IgD-negative memory B cell (primary cell): ENCODE data around the gene MCCD1. TPM values are rescaled to one million over a fixed set of nuclear protein-coding genes. Genes with fewer than 3 reads are reported as not detected.

Experiments
- H3K27ac Mint-ChIP-seq, 3 donors: one replicate each; pipeline ENCODE4 v1.8.0; 2020 to 2022; ENCODE audit warnings: mild to moderate bottlenecking in 3 of 3, mixed read lengths in 3 of 3, moderate library complexity in 1 of 3
- H3K27me3 Mint-ChIP-seq: one replicate; pipeline ENCODE4 v1.8.0; 2021; ENCODE audit warnings: mixed read lengths
- H3K36me3 Mint-ChIP-seq: one replicate; pipeline ENCODE4 v1.8.0; 2020; ENCODE audit warnings: mild to moderate bottlenecking, mixed read lengths
- H3K4me1 Mint-ChIP-seq, 3 donors: one replicate each; pipeline ENCODE4 v1.8.0; 2020 to 2022; ENCODE audit warnings: mixed read lengths in 3 of 3, mild to moderate bottlenecking in 1 of 3
- H3K4me3 Mint-ChIP-seq, 4 donors: one replicate each; pipeline ENCODE4 v1.8.0; 2020 to 2022; ENCODE audit warnings: mild to moderate bottlenecking in 4 of 4, mixed read lengths in 4 of 4, moderate library complexity in 3 of 4
- H3K9me3 Mint-ChIP-seq, 3 donors: one replicate each; pipeline ENCODE4 v1.8.0; 2020 to 2021; ENCODE audit warnings: mixed read lengths in 3 of 3, mild to moderate bottlenecking in 1 of 3
- polyA plus RNA-seq: library from polyadenylated mRNA; unstranded; fragments of 300-500 nt; fragmentation: Illumina TruSeq; gene quantifications from one replicate; pipeline ENCODE4 v1.2.3, GENCODE V29; 2021

MCCD1 gene
- polyA plus RNA-seq, 1 donor from 2014 or later = not detected

DNA sequence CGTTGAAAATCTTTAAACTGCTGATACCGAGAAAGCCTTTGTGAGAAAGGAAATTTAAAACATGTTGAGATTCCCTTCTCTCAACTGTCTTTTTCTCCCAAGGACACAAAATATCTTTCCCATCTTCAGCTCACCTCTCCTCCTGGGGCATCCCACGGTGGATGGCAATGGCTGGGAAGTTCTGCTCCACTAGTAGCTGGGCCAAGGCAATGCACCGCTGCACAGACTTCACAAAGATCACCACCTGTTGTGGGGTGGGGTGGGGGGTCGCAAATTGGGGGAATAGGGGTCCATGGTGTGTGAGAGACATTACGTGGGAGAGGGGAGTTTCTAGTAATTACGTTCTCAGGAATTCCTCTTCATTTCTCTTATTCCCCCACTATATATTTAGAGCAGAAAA, 2.4 kb downstream of the MCCD1 start:
- Mint-ChIP-seq H3K9me3 (no peaks in the 10 kb centered on the region), H3K36me3 (no peaks in the 10 kb centered on the region), H3K27me3 (no peaks in the 10 kb centered on the region), H3K4me1 (peaks cover 0 to 8% (median 5%) of the 10 kb centered on the region in 3 donors), H3K27ac (no peak overlapping the region), H3K4me3 (no peak overlapping the region)

DNA sequence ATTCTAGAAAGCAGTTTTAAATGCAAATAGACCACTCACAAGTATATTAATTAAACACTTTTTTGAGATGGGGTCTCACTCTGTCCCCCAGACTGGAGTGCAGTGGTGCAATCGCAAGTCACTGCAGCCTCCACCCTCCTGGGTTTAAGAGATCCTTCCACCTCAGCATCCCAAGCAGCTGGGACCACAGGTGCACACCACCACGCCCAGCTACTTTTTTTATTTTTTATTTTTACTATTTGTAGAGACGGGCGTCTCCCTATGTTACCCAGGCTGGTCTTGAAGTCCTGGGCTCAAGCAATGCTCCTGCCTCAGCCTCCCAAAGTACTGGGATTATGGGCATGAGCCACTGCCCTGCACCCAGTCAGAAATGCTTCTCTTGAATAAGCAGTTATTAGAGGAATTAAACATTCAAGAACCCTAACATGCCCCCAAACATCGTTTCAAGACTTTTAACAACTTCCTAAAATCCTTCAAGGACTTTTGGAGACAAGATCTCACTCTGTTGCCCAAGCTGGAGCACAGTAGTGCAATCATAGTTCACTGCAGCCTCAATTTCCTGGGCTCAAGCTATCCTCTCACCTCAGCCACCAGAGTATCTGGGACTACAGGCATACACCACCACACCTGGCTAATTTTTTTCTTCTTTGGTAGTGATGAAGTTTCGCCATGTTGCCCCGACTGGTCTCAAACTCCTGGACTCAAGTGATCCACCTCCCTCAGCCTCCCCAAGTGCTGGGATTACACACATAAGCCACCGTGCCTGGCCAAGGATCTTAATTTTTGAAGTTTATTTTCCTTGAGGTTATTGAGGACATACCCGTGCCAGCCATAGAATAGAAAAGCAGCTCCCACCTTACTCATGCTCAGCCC, 3.2 kb downstream of the MCCD1 start:
- Mint-ChIP-seq H3K27ac (peak overlapping the region in 2 of 3 donors; percentile 10 to 43), H3K27me3 (no peaks in the 10 kb centered on the region), H3K4me1 (peaks cover 0 to 9% (median 6%) of the 10 kb centered on the region in 3 donors), H3K36me3 (no peaks in the 10 kb centered on the region), H3K4me3 (peak overlapping the region in 1 of 4 donors; percentile 23), H3K9me3 (no peaks in the 10 kb centered on the region)

DNA sequence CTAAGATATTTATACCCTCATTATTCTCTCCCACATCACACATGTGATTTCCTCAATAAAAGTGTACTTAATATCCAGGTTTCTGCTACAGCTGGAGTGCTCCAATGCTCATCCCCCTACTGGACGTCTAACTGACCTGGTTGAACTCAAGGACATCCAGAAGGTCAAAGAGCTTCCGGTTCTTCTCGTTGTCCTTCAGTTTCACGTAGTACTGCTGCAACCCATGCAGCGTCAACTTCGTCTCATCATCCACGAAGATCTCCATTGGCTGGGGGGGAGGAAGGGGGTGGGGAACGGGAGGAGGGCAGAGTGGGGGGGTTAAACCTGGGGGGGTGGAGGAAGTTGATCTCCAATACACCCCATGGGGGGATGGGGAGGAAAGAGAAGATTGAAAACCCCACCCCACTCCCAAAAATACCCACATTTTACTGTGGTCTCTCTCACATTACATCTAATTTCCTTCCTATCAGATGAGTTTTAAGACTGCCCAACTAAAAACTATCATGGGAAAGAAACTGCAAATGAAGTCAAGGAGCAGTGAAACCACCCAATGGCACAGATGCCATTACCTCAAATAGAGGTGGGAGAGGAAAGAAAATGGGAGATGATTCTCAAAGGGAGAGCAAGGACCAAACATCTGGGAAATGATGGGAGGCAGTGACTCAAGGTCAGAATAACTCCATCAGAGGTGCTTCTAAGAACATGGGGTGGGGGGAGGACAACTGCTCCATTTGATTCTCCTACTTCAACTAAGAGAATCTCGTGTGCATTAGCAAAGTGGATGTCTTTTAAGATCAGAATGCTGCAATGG, 4.1 kb downstream of the MCCD1 start:
- Mint-ChIP-seq H3K4me3 (peak overlapping the region in 2 of 4 donors; percentile 23 to 41), H3K27ac (peak overlapping the region in 2 of 3 donors; percentile 43 to 62), H3K9me3 (no peaks in the 10 kb centered on the region), H3K27me3 (no peaks in the 10 kb centered on the region), H3K4me1 (peaks cover 0 to 9% (median 4%) of the 10 kb centered on the region in 3 donors), H3K36me3 (no peaks in the 10 kb centered on the region)

DNA sequence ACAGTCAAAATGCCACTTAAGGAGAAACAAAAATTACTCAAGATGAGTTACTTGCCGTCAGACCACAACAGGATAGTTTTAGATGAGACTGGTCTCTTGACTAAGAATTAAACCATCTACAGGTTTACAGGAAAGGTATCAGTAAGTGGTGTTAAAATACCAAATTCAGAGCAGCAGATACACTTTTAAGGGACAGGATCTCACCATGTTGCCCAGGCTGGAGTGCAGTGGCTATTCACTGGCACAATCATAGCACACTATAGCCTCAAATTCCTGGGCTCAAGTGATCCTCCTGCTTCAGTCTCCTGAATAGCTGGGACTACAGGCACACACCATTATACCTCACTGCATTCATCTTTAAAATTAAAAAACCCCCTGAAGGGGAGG, 4.7 kb downstream of the MCCD1 start:
- Mint-ChIP-seq H3K27me3 (no peaks in the 10 kb centered on the region), H3K4me3 (peak overlapping the region in 1 of 4 donors; percentile 41), H3K27ac (no peak overlapping the region), H3K9me3 (no peaks in the 10 kb centered on the region), H3K4me1 (peaks cover 3 to 12% (median 5%) of the 10 kb centered on the region in 3 donors), H3K36me3 (peaks cover 2% of the 10 kb centered on the region)

DNA sequence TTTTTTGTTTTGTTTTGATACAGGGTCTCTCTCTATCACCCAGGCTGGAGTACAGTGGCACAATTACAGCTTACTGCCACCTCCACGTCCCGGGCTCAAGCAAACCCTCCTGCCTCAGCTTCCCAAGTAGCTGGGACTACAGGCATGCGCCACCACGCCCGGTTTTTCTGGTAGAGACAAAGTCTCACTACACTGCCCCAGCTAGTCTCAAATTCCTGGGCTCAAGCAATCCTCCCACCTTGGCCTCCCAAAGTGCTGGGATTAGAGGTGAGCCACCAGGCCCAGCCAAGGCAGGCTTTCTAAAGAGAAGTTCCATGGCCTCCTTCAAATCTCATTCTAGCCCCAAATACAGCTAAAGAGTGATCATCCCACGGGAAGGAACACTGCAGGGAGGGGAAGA, 5.2 kb downstream of the MCCD1 start:
- Mint-ChIP-seq H3K36me3 (peaks cover 2% of the 10 kb centered on the region), H3K9me3 (no peaks in the 10 kb centered on the region), H3K27ac (no peak overlapping the region), H3K4me3 (no peak overlapping the region), H3K4me1 (peaks cover 9 to 18% (median 9%) of the 10 kb centered on the region in 3 donors), H3K27me3 (no peaks in the 10 kb centered on the region)

DNA sequence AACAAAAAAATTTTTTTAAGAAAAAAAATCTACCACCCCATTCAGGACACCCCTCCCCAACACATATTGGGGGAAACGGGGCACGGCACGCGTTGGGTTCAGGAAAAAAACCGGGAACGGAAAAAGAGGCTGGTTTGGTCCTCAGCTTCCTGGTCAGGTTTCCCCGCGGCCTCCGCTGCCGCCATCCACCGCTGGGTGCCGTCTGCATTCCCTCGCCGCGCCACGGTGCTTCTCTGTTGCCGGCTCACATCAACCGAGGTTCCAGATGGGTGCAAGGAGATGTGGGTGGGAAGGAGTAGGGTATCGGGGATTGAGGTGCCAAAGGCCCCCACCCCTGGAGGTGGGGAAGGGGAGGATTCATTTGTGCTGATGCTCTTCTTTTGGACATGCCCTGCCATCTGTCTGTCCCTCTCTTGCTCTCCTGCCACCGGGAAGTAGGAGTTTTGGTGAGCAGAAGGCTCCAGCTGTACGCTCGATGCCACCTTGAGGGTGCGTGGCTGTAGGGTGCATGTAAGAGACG, 5.8 kb downstream of the MCCD1 start:
- Mint-ChIP-seq H3K27me3 (no peaks in the 10 kb centered on the region), H3K4me1 (peaks cover 14 to 24% (median 14%) of the 10 kb centered on the region in 3 donors), H3K36me3 (peaks cover 2% of the 10 kb centered on the region), H3K27ac (peak overlapping the region in 1 of 3 donors; percentile 57), H3K4me3 (no peak overlapping the region), H3K9me3 (no peaks in the 10 kb centered on the region)

DNA sequence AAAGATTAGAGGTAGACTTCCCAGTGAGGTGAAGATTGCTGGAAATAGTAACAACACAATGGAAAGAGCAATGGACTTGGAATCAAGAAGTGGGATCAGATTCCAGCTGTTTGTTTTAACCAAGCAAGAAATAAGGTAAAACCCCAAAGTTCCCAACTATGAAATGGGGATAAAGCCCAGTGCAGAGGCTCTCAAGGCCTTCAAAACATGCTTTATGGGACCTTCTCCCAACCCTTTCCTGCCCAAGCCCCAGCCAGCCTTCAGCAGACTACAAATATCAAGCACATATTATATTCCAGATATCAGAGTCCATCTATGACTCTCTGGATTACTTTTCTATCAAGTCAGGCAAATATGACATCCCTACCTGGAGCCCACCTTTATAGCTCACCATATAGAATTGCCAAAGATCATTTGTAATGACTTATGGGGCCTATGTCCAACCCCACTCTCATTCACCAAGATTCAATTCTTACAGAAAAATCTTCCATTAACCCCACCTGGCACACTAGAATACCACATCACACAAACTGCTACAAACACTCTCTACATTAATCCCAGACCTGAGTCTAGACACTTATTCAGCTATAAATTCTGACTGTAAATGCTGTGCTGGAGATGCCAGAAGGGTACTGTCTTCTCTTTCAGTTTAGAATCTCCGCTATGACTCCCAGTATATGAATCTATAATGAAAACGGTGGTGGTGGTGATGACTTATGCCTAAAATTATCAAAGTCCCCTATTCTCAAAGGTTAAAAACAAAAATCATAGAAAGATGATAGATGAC, 7.0 kb downstream of the MCCD1 start:
- Mint-ChIP-seq H3K9me3 (no peaks in the 10 kb centered on the region), H3K27ac (no peak overlapping the region), H3K27me3 (no peaks in the 10 kb centered on the region), H3K4me1 (peaks cover 21 to 33% (median 24%) of the 10 kb centered on the region in 3 donors), H3K36me3 (peaks cover 2% of the 10 kb centered on the region), H3K4me3 (peak overlapping the region in 1 of 4 donors; percentile 36)

DNA sequence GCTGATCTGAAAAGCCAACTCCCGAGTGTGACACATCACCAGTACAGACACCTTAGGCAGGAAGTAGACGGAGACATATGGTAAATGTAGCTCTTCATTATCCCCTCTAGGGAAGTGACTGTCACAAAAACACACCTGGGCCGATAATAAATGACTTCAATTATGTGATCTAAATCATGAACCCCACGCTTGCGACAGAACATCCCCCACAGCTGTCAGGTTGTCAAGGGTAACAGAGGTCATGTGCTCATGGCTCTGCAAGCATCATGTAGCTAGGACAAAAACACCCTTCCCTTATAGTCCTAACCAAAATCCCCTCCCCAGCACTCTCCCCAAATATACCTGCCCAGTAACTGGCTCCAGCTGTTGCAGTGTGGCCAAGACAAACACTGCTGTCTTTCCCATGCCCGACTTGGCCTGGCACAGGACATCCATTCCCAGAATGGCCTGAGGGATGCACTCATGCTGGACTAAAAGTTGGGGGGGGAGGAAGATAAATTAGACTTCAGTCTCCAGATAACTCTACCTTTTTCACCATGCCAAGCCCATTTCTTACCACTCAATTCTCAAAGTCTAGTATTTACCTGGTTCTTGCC, 10.1 kb downstream of the MCCD1 start:
- Mint-ChIP-seq H3K36me3 (peaks cover 2% of the 10 kb centered on the region), H3K4me3 (peak overlapping the region; percentile 59 to 100 (median 97)), H3K27me3 (no peaks in the 10 kb centered on the region), H3K4me1 (peaks cover 27 to 40% (median 39%) of the 10 kb centered on the region in 3 donors), H3K27ac (peak overlapping the region; percentile 64 to 98 (median 69)), H3K9me3 (no peaks in the 10 kb centered on the region)

DNA sequence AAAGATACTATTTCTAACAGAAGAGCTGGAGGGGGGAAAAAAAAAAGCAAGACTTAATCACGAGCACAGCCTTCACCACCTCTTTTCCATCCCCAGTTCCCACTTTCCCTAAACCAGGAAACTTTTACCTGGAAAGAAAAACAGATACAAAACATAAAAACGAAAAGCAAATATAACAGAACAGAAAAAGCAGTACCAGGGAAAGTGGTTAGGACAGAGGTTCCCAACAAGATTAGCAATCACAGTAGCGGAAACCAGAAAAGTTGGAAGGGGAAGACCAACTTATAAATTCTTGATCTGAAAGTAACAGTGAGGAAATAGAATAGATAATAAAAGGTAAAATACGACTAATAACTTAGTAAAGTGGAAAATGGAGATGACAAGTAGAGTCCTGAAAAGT, 11.9 kb downstream of the MCCD1 start:
- peak overlapping the region; percentile 96 to 100 (median 97) for H3K4me3 Mint-ChIP-seq
- peaks cover 2% of the 10 kb centered on the region for H3K36me3 Mint-ChIP-seq
- H3K27me3 Mint-ChIP-seq = no peaks in the 10 kb centered on the region
- H3K4me1 Mint-ChIP-seq = peaks cover 32 to 40% (median 39%) of the 10 kb centered on the region in 3 donors
- H3K27ac Mint-ChIP-seq = peak overlapping the region; percentile 85 to 100 (median 98)
- H3K9me3 Mint-ChIP-seq = no peaks in the 10 kb centered on the region

DNA sequence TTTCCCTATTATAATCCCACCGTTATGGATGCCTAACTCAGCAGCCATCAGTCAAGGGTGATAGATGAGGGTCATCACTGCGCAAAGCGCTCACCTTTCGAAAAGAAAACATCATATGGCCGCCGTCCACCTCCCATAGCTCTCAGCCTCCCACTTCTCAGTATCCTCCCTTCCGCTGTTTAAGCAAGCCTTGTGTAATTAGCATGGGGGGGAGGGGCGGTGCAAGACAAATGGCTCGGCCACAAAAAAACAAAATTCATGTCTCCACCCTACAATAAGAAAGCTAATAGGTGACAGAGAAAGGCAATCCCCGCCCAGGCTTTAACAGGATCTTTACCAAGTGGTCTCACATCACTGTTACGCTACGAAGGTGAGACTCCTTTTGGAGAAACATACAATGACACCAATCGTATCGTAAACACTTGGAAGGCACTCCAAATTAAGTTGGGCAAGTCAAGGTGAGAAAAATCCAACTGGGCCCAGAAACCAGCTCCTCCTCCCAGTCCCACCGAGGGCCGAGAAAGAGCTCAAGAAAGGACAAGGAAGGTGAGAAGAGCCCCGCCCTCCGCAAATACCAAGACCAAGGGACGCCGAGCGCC, 12.4 kb downstream of the MCCD1 start:
- peaks cover 34 to 40% (median 35%) of the 10 kb centered on the region in 3 donors for H3K4me1 Mint-ChIP-seq
- no peaks in the 10 kb centered on the region for H3K9me3 Mint-ChIP-seq
- H3K4me3 Mint-ChIP-seq = peak overlapping the region; percentile 96 to 100 (median 97)
- peak overlapping the region; percentile 98 to 100 (median 99) for H3K27ac Mint-ChIP-seq
- peaks cover 2% of the 10 kb centered on the region for H3K36me3 Mint-ChIP-seq
- H3K27me3 Mint-ChIP-seq = no peaks in the 10 kb centered on the region

DNA sequence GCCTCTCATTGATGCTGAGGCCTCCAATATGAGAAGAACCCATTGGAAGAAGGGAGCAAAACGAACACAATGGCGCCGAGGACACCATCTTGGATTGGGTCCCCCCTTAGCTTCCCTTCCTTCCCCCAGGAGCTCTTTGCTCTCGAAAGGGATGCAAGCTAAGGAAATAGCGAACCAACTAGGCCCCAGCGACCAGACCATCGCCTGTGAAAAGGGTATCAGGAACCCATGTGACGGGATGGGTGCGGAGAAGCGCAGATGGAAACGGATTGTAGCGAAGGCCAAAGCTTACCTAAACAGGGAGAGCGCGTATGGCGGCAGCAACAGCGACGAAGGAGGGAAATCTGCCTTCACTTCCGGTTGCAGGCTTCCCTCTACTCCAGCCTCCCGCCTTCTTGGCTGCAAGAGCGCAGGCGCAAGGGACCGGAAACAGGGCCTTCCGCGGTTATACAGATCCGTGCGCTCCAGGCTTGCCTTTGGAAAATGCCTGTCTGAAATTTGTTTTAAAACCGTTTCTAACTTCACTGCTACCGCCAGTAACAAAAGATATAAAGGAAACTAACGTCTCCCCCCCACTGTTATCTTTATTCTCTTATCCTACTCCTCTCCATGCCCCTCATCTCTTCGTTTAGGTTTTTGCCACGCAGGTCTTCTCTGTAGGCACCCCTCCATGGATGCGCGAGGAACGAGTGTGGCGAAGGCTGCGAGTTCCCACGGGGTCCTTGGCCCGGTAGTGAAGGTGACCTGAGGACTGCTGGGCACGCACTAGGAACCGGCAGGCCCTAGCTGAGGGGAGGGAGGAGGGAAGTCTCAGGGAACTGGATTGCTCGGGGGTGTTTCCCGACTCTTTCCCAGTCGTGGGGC, 13.1 kb downstream of the MCCD1 start, which contains the start of gene DDX39B:
DDX39B (minus strand) TSS at position 346 of the 864 bp plus-strand sequence. CDS start 1,471 bp downstream, outside the sequence.
- peaks cover 39 to 42% (median 40%) of the 10 kb centered on the region in 3 donors for H3K4me1 Mint-ChIP-seq
- H3K4me3 Mint-ChIP-seq = peak within 1 kb of the TSS; percentile 96 to 100 (median 97)
- peaks cover 2% of the 10 kb centered on the region for H3K36me3 Mint-ChIP-seq
- H3K27ac Mint-ChIP-seq = peak within 1 kb of the TSS; percentile 98 to 100 (median 99)
- H3K27me3 Mint-ChIP-seq = no peaks in the 10 kb centered on the region
- H3K9me3 Mint-ChIP-seq = no peaks in the 10 kb centered on the region

DNA sequence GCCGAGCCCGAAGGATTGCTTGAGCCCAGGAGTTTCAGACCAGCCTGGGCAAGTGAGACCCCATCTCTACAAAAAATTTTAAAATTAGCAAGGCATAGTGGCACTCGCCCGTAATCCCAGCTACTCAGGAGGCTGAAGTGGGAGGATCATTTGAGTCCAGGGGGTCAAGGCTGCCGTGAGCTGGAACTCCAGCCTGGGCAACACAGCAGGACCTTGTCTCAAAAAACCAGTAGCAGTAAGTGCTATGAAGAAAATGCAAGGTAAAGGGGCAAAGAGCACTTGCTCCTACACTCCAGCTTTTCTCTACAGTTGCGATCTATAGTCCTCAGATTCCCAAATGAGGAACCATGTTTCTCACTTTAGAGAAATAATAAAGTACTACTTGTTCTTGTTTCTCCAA, 14.9 kb downstream of the MCCD1 start:
- no peaks in the 10 kb centered on the region for H3K36me3 Mint-ChIP-seq
- H3K4me1 Mint-ChIP-seq = peaks cover 41 to 44% (median 43%) of the 10 kb centered on the region in 3 donors
- peak overlapping the region in 1 of 4 donors; percentile 98 for H3K4me3 Mint-ChIP-seq

DNA sequence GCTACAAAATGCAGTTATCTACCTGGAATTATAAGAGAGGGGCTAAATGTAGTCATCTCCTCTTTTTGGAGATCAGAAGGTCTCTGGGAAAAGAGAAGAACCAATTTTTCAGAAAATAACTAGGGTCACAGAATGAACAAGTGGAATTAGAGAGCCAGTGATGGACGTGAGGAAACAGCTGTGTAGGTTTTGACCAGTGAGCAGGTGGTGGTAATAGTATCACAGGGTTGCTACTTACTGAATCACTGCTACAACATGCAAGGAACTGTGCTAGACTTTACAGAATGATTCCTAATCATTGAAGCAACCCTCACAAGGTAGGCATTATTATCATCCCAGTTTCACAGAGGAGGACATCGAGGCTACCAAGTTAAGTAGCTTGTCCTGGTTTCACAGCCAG, 15.9 kb downstream of the MCCD1 start:
- H3K4me3 Mint-ChIP-seq = peak overlapping the region in 3 of 4 donors; percentile 15 to 59 (median 24)
- peak overlapping the region in 1 of 3 donors; percentile 17 for H3K27ac Mint-ChIP-seq
- H3K27me3 Mint-ChIP-seq = peaks cover 1% of the 10 kb centered on the region
- H3K4me1 Mint-ChIP-seq = peaks cover 34 to 40% (median 37%) of the 10 kb centered on the region in 3 donors
- H3K36me3 Mint-ChIP-seq = no peaks in the 10 kb centered on the region
- no peaks in the 10 kb centered on the region for H3K9me3 Mint-ChIP-seq

More for the DNA sequence above, 14.9 kb downstream of the MCCD1 start:
- H3K27me3 Mint-ChIP-seq = peaks cover 1% of the 10 kb centered on the region
- H3K27ac Mint-ChIP-seq = no peak overlapping the region
- no peaks in the 10 kb centered on the region for H3K9me3 Mint-ChIP-seq
